CD4-positive, alpha-beta memory T cell (primary cell): ENCODE results near the gene MLLT6. TPM values are rescaled to one million over a fixed set of nuclear protein-coding genes. Genes with fewer than 3 reads are reported as not detected.

Source experiments
- CTCF ChIA-PET: fragments of 350-600 bp; sonication (Branson Sonifier 250); formaldehyde crosslinking; loops from one replicate; lab custom pipeline; 2021; ENCODE audit warnings: inconsistent platforms; ENCODE audit not compliant: partially characterized antibody; lab: Charles Lee
- POLR2A ChIA-PET: fragments of 350-600 bp; sonication (Branson Sonifier 250); formaldehyde crosslinking; loops from one replicate; lab custom pipeline; 2021; ENCODE audit not compliant: partially characterized antibody; lab: Charles Lee
- DNase-seq, 5 donors: peaks; one replicate each; pipeline versions ENCODE4 v3.0.0 to v3.0.0-alpha.2; 2020 to 2022; ENCODE audit warnings: mixed read lengths in 1 of 5
- H3K27ac ChIP-seq: one replicate; pipeline ENCODE4 v1.7.0; 2013; ENCODE audit warnings: low read depth, low read length
- H3K27me3 ChIP-seq: 2 replicates; pipeline ENCODE4 v1.7.0; 2013; ENCODE audit warnings: mild to moderate bottlenecking, low read length, moderate library complexity; ENCODE audit not compliant: insufficient read depth
- H3K36me3 ChIP-seq: 2 replicates; pipeline ENCODE4 v1.7.0; 2013; ENCODE audit warnings: mild to moderate bottlenecking, low read length, moderate library complexity; ENCODE audit not compliant: insufficient read depth
- H3K4me1 ChIP-seq: 2 replicates; pipeline ENCODE4 v1.7.0; 2013; ENCODE audit warnings: mild to moderate bottlenecking, low read length, moderate library complexity; ENCODE audit not compliant: insufficient read depth
- H3K4me3 ChIP-seq, 2 donors: one replicate each; pipeline ENCODE4 v1.7.0; 2013; ENCODE audit warnings: low read length in 2 of 2, mild to moderate bottlenecking in 1 of 2
- H3K9me3 ChIP-seq, 2 donors: one replicate each; pipeline ENCODE4 v1.7.0; 2013; ENCODE audit warnings: low read length in 2 of 2, control low read depth in 1 of 2; ENCODE audit not compliant: control insufficient read depth in 1 of 2
- H3K27ac Mint-ChIP-seq, 7 donors: one replicate each; pipeline ENCODE4 v1.8.0; 2020 to 2021; ENCODE audit warnings: mixed read lengths in 7 of 7, mild to moderate bottlenecking in 6 of 7, inconsistent platforms in 3 of 7, moderate library complexity in 3 of 7
- H3K27me3 Mint-ChIP-seq, 2 donors: one replicate each; pipeline ENCODE4 v1.8.0; 2020 to 2021; ENCODE audit warnings: mixed read lengths in 2 of 2
- H3K36me3 Mint-ChIP-seq, 2 donors: one replicate each; pipeline ENCODE4 v1.8.0; 2020 to 2021; ENCODE audit warnings: mixed read lengths in 2 of 2, inconsistent platforms in 1 of 2, mild to moderate bottlenecking in 1 of 2
- H3K4me1 Mint-ChIP-seq, 4 donors: one replicate each; pipeline ENCODE4 v1.8.0; 2020 to 2021; ENCODE audit warnings: mixed read lengths in 4 of 4, mild to moderate bottlenecking in 1 of 4
- H3K4me3 Mint-ChIP-seq, 8 donors: one replicate each; pipeline ENCODE4 v1.8.0; 2020 to 2021; ENCODE audit warnings: mixed read lengths in 8 of 8, mild to moderate bottlenecking in 7 of 8, moderate library complexity in 6 of 8, inconsistent platforms in 3 of 8
- H3K9me3 Mint-ChIP-seq, 8 donors: one replicate each; pipeline ENCODE4 v1.8.0; 2020 to 2021; ENCODE audit warnings: mixed read lengths in 8 of 8, mild to moderate bottlenecking in 5 of 8, inconsistent platforms in 3 of 8, moderate library complexity in 1 of 8
- intact Hi-C: fragments of 100-400 bp; cut with micrococcal nuclease; formaldehyde crosslinking; loops from one replicate; pipeline ENCODE4 v1.15.1; 2023
- polyA plus RNA-seq, 2 donors: library from polyadenylated mRNA; unstranded; fragments of 300-500 nt; fragmentation: Illumina TruSeq; gene quantifications; one replicate each; pipeline ENCODE4 v1.2.3, GENCODE V29; 2021
- total RNA-seq, 2 experiments: library from RNA; stranded (reverse); gene quantifications; one replicate each; pipeline ENCODE4 v1.2.3, GENCODE V29; 2021

The MLLT6 gene
- total and polyA plus RNA-seq, 4 experiments from 2014 or later = 3.0 to 505 (median 254) TPM

GRCh38 chr17:38742411-38743308 is 37.6 kb downstream of the MLLT6 start:
- H3K4me3 Mint-ChIP-seq = no peak overlapping the region
- POLR2A ChIA-PET = no interaction called here
- H3K4me1 Mint-ChIP-seq = peaks cover 2 to 9% (median 5%) of the 10 kb centered on the region in 4 donors
- H3K4me3 ChIP-seq = no peak overlapping the region
- intact Hi-C loops = no loop called here
- no peak overlapping the region for H3K27ac ChIP-seq
- no peaks in the 10 kb centered on the region for H3K36me3 Mint-ChIP-seq
- peaks cover 14 to 18% of the 10 kb centered on the region in 2 donors for H3K27me3 Mint-ChIP-seq
- no peak for DNase-seq
- H3K36me3 ChIP-seq = no peaks in the 10 kb centered on the region
- H3K27ac Mint-ChIP-seq = peak overlapping the region in 2 of 7 donors; percentile 13
- H3K4me1 ChIP-seq = peaks cover 9% of the 10 kb centered on the region
- H3K9me3 ChIP-seq = no peaks in the 10 kb centered on the region
- H3K27me3 ChIP-seq = peaks cover 13% of the 10 kb centered on the region
- no peaks in the 10 kb centered on the region for H3K9me3 Mint-ChIP-seq
- CTCF ChIA-PET = no interaction called here

- no peak overlapping the region for H3K27ac ChIP-seq
- H3K27me3 ChIP-seq = peaks cover 20% of the 10 kb centered on the region
- ChIA-PET POLR2A (no interaction called here), CTCF (no interaction called here)
- Mint-ChIP-seq H3K36me3 (no peaks in the 10 kb centered on the region), H3K4me1 (peaks cover 3 to 9% (median 6%) of the 10 kb centered on the region in 4 donors), H3K9me3 (no peaks in the 10 kb centered on the region), H3K27me3 (peaks cover 14 to 20% of the 10 kb centered on the region in 2 donors), H3K27ac (peak overlapping the region in 1 of 7 donors; percentile 21), H3K4me3 (no peak overlapping the region)
- H3K9me3 ChIP-seq = no peaks in the 10 kb centered on the region
- H3K4me1 ChIP-seq = peaks cover 16% of the 10 kb centered on the region
- no peaks in the 10 kb centered on the region for H3K36me3 ChIP-seq
- intact Hi-C loops = no loop called here
- DNase-seq = no peak
- no peak overlapping the region for H3K4me3 ChIP-seq
Observed at GRCh38 chr17:38743556-38744171, 38.6 kb downstream of the MLLT6 start.

GRCh38 chr17:38745545-38745944 is 40.5 kb downstream of the MLLT6 start:
- Mint-ChIP-seq H3K27ac (no peak overlapping the region), H3K27me3 (peaks cover 19 to 22% of the 10 kb centered on the region in 2 donors), H3K36me3 (no peaks in the 10 kb centered on the region), H3K9me3 (no peaks in the 10 kb centered on the region), H3K4me1 (peaks cover 6 to 22% (median 14%) of the 10 kb centered on the region in 4 donors), H3K4me3 (peak overlapping the region in 1 of 8 donors; percentile 67)
- ChIA-PET POLR2A (interaction anchor here (1.8 kb wide), 1 partner anchor 17 kb away, joined by 4 read pairs; no protein-coding TSS in a partner anchor), CTCF (interaction anchor here (2.8 kb wide), 1 partner anchor 10 kb away, joined by 17 read pairs; no protein-coding TSS in a partner anchor)
- Histone ChIP-seq H3K4me1 (peaks cover 35% of the 10 kb centered on the region), H3K4me3 (no peak overlapping the region), H3K36me3 (no peaks in the 10 kb centered on the region), H3K27me3 (peaks cover 35% of the 10 kb centered on the region), H3K9me3 (no peaks in the 10 kb centered on the region), H3K27ac (no peak overlapping the region)
- intact Hi-C loops = no loop called here
- no peak for DNase-seq

DNA sequence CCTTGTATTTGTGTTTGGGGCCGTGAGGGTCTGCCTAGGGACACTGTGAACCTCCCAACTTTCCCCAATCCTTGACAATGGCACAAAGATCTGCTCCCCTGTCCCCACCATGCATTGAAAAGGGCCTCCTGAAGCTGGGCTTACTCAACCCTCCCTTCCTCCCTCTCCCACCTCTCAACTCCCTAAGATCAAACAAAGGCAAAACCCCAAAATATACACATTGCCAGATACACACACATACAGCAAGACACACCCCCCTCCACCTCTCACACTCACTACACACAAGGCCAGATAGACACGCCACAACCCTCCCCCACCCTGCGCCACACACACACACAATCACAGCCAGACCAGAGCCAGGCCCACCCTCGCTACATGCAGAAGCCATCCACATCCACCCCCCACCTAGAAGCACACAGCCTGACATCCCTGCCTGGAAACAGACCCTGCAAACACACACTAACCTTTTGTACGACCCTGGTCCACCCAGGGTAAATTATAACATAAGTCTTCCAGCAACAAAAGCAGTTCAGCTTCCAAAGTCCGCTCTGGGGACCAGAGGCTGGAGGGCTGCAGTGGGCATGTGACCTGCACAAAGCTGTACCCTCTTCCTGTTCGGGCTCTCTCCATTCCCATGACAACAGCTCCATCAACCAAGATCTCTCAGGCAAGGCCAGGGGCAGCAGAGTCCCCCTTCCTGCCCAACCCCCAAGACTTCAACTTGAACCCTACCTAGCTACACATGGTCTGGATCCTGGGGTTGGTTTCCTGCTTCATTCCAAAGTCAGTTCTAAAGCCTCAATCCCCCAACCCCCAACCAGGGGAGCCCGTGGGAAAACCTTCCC is 41.2 kb downstream of the MLLT6 start:
- Histone ChIP-seq H3K9me3 (no peaks in the 10 kb centered on the region), H3K27me3 (peaks cover 37% of the 10 kb centered on the region), H3K4me1 (peaks cover 42% of the 10 kb centered on the region), H3K27ac (no peak overlapping the region), H3K4me3 (no peak overlapping the region), H3K36me3 (no peaks in the 10 kb centered on the region)
- DNase-seq = no peak
- Mint-ChIP-seq H3K27ac (peak overlapping the region in 1 of 7 donors; percentile 38), H3K4me3 (peak overlapping the region in 6 of 8 donors; percentile 6 to 70 (median 44)), H3K27me3 (peaks cover 22 to 25% of the 10 kb centered on the region in 2 donors), H3K36me3 (peaks cover 0 to 3% of the 10 kb centered on the region in 2 donors), H3K4me1 (peaks cover 13 to 28% (median 21%) of the 10 kb centered on the region in 4 donors), H3K9me3 (peaks cover 0 to under 1% (median 0%) of the 10 kb centered on the region in 8 donors)
- ChIA-PET CTCF (interaction anchor here (2.8 kb wide), 1 partner anchor 11 kb away, joined by 17 read pairs; no protein-coding TSS in a partner anchor), POLR2A (interaction anchor here (1.4 to 1.8 kb wide), 2 partner anchors 18 kb away, joined by 4 read pairs; no protein-coding TSS in a partner anchor)
- intact Hi-C loops = no loop called here

DNA sequence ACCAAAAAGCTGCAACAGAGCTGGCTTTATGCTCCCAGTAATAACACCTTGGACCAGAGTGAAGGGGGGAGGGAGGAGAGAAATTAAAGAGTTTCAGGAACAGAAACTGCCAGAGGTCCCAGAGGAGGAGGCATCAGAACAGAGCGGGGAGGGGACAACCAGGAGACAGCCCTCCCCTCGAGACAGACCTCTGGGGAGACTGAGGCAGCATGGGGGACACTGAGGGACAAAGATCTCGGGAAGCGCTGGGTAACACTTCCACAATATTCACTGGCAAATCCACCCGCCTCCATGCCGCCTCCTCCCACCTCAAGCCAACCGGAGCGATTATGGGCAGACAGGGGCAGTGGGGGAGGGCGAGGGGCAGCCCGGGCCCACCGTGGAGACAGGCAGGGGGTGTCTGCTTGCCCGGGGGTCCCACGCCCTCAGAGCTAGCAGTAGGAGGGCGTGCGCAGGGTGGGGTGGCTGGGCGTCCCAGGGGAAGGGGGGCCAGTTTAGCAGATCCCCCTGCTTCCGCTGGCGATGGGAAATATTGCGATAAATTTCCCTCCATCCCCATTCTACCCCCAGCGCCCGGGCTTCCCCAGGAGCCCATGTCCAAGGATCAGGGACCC is 41.9 kb downstream of the MLLT6 start:
- intact Hi-C loops = no loop called here
- Histone ChIP-seq H3K4me3 (no peak overlapping the region), H3K9me3 (no peaks in the 10 kb centered on the region), H3K4me1 (peaks cover 46% of the 10 kb centered on the region), H3K27me3 (peaks cover 37% of the 10 kb centered on the region), H3K27ac (no peak overlapping the region), H3K36me3 (no peaks in the 10 kb centered on the region)
- peaks cover 17 to 35% (median 26%) of the 10 kb centered on the region in 4 donors for H3K4me1 Mint-ChIP-seq
- H3K36me3 Mint-ChIP-seq = peaks cover 0 to 8% of the 10 kb centered on the region in 2 donors
- POLR2A ChIA-PET = interaction anchor here (1.4 kb wide), 1 partner anchor 18 kb away, joined by 4 read pairs; no protein-coding TSS in a partner anchor
- H3K27ac Mint-ChIP-seq = peak overlapping the region in 1 of 7 donors; percentile 38
- no peak for DNase-seq
- peak overlapping the region in 6 of 8 donors; percentile 25 to 70 (median 58) for H3K4me3 Mint-ChIP-seq
- CTCF ChIA-PET = interaction anchor here (2.8 kb wide), 1 partner anchor 12 kb away, joined by 17 read pairs; no protein-coding TSS in a partner anchor
- H3K27me3 Mint-ChIP-seq = peaks cover 26 to 28% of the 10 kb centered on the region in 2 donors
- H3K9me3 Mint-ChIP-seq = peaks cover 0 to 7% (median 0%) of the 10 kb centered on the region in 8 donors

GRCh38 chr17:38747463-38748148 is 42.5 kb downstream of the MLLT6 start:
- intact Hi-C loops = no loop called here
- H3K27ac Mint-ChIP-seq = no peak overlapping the region
- peaks cover 0 to 14% (median 0%) of the 10 kb centered on the region in 8 donors for H3K9me3 Mint-ChIP-seq
- H3K27me3 Mint-ChIP-seq = peaks cover 23 to 27% of the 10 kb centered on the region in 2 donors
- H3K9me3 ChIP-seq = no peaks in the 10 kb centered on the region
- H3K27me3 ChIP-seq = peaks cover 37% of the 10 kb centered on the region
- peaks cover 2 to 15% of the 10 kb centered on the region in 2 donors for H3K36me3 Mint-ChIP-seq
- POLR2A ChIA-PET = interaction anchor here (1.4 kb wide), 1 partner anchor 19 kb away, joined by 4 read pairs; no protein-coding TSS in a partner anchor
- H3K36me3 ChIP-seq = no peaks in the 10 kb centered on the region
- H3K4me1 Mint-ChIP-seq = peaks cover 20 to 41% (median 28%) of the 10 kb centered on the region in 4 donors
- H3K27ac ChIP-seq = no peak overlapping the region
- DNase-seq = peak in 2 of 5 donors; percentile 33 to 34
- peaks cover 46% of the 10 kb centered on the region for H3K4me1 ChIP-seq
- CTCF ChIA-PET = no interaction called here
- H3K4me3 Mint-ChIP-seq = peak overlapping the region in 5 of 8 donors; percentile 59 to 76 (median 70)
- H3K4me3 ChIP-seq = no peak overlapping the region
